MM.1S (cell line): ENCODE data around the gene EMX1.

Source experiments
- EZH2 ChIP-seq: fragments of 300-600 bp; sonication (generic); optimal IDR thresholded peaks from 2 replicates; pipeline ENCODE3; 2017; ENCODE audit warnings: low read depth, mild to moderate bottlenecking, antibody characterized with exemption, low read length, mixed read lengths
- TF ChIP-seq, protein P1 (sequence below): fragments of 300-600 bp; sonication (generic); IDR thresholded peaks from 2 replicates; pipeline ENCODE4 v1.5.1; 2016; ENCODE audit warnings: antibody characterized with exemption, low read length, mixed read lengths

DNA sequence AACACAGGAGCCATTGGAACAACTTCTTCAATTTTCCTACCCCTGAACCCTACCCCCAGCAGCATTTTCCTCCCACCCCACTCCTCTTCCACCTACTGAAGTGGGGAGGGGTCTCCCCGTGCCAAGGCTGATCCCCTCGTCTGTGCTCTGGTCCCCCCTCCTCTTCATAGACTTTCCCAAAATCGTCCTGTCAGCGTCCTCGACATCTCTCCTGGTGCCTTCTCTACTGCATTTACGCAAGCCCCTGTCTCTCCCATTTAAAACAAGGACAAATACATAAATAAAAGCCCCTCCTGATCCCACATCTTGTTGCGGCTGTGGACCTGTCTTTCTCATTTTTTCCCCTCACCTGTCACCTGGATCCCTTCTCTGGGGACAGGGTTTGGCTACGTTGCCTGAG, 42.2 kb downstream of the EMX1 start:
- TF ChIP-seq, protein P1, sequence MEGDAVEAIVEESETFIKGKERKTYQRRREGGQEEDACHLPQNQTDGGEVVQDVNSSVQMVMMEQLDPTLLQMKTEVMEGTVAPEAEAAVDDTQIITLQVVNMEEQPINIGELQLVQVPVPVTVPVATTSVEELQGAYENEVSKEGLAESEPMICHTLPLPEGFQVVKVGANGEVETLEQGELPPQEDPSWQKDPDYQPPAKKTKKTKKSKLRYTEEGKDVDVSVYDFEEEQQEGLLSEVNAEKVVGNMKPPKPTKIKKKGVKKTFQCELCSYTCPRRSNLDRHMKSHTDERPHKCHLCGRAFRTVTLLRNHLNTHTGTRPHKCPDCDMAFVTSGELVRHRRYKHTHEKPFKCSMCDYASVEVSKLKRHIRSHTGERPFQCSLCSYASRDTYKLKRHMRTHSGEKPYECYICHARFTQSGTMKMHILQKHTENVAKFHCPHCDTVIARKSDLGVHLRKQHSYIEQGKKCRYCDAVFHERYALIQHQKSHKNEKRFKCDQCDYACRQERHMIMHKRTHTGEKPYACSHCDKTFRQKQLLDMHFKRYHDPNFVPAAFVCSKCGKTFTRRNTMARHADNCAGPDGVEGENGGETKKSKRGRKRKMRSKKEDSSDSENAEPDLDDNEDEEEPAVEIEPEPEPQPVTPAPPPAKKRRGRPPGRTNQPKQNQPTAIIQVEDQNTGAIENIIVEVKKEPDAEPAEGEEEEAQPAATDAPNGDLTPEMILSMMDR, result no peak
- no peak for TF ChIP-seq EZH2
